Left lung (tissue), 10 donors: ENCODE results near the gene C16orf87. TPM values are rescaled to one million over a fixed set of nuclear protein-coding genes. Genes with fewer than 3 reads are reported as not detected.

Experiments
- ATAC-seq: fragments of 200-7000 bp; cut with Tn5 transposase; one replicate; pipeline ENCODE4 v1.9.1; 2020; ENCODE audit warnings: moderate library complexity
- DNase-seq, 4 donors: peaks; one replicate each; pipeline ENCODE4 v3.0.0-alpha.2; 2013 to 2020
- H3K27ac ChIP-seq, 2 donors: fragments of 200-600 bp; sonication (generic) in 1 of 2; one replicate each; pipeline versions ENCODE4 v1.5.0 to v1.8.0; 2020 to 2021
- H3K27me3 ChIP-seq, 2 donors: fragments of 200-600 bp; sonication (generic) in 1 of 2; one replicate each; pipeline versions ENCODE4 v1.5.0 to v1.8.0; 2020 to 2021
- H3K36me3 ChIP-seq, 2 donors: fragments of 200-600 bp; sonication (generic) in 1 of 2; one replicate each; pipeline versions ENCODE4 v1.5.0 to v1.8.0; 2020 to 2021
- H3K4me1 ChIP-seq, 2 donors: fragments of 200-600 bp; one replicate each; pipeline ENCODE4 v1.8.0; 2021
- H3K4me3 ChIP-seq, 2 donors: fragments of 200-600 bp; sonication (generic) in 1 of 2; one replicate each; pipeline versions ENCODE4 v1.5.0 to v1.8.0; 2020 to 2021; ENCODE audit warnings: mild to moderate bottlenecking in 1 of 2
- H3K9me3 ChIP-seq, 2 donors: fragments of 200-600 bp; sonication (generic) in 1 of 2; one replicate each; pipeline versions ENCODE4 v1.5.0 to v1.8.0; 2020 to 2021
- CTCF ChIP-seq, 2 donors: fragments of 200-600 bp; sonication (generic) in 1 of 2; IDR thresholded peaks; one replicate each; pipeline versions ENCODE4 v1.5.0 to v1.8.0; 2021; ENCODE audit warnings: antibody characterized with exemption in 2 of 2
- intact Hi-C, 2 donors: fragments of 100-400 bp; cut with DNase I; formaldehyde crosslinking; loops; one replicate each; pipeline versions ENCODE4 v1.11.2 to v1.14.2; 2022
- polyA plus RNA-seq, 6 donors: library from polyadenylated mRNA; unstranded; fragments of 120-200 nt; gene quantifications; one replicate each; pipeline ENCODE4 v1.2.1, GENCODE V29; 2013; ENCODE audit not compliant: insufficient read length in 6 of 6
- total RNA-seq, 2 donors: library from RNA; stranded (reverse); fragmentation: NEBNext Ultra II Directional; extraction: Animal tissue kit (Norgen Biotek cat#: 25700); gene quantifications; one replicate each; pipeline ENCODE4 v1.2.1, GENCODE V29; 2021
- donor health status: DM: no; HTN: yes; CAD: no.
- donor health status: DM: no; HTN: no; CAD: no.

Gene C16orf87
- total and polyA plus RNA-seq, 8 donors = 6.2 to 23.2 (median 21.4) TPM

- no peak for TF ChIP-seq CTCF (IDR thresholded peaks at IDR 0.05)
- Histone ChIP-seq H3K27me3 (no peaks in the 10 kb centered on the region), H3K9me3 (no peaks in the 10 kb centered on the region), H3K27ac (no peak overlapping the region), H3K4me3 (no peak overlapping the region), H3K36me3 (no peaks in the 10 kb centered on the region), H3K4me1 (peaks cover 0 to 24% of the 10 kb centered on the region in 2 donors)
- DNase-seq (no peak), ATAC-seq (no peak)
- intact Hi-C loops = no loop called here
Observed at GRCh38 chr16:46746821-46747776, 83.9 kb downstream of the C16orf87 start.

Other genes starting within 250 kb of the C16orf87 start
- gene SHCBP1, start 209.8 kb downstream of the C16orf87 start, total RNA-seq = 1 to 10 TPM; 5.6 to 8.6 TPM
- gene SHCBP1, start 209.8 kb downstream of the C16orf87 start, polyA plus RNA-seq = 10 to 100 TPM in 5 of 6 donors, 1 to 10 TPM in 1; 8.1 to 18.1 (median 11.7) TPM
- 100 to 1,000 TPM; 102 to 116 TPM for gene VPS35, start 142.0 kb downstream of the C16orf87 start, total RNA-seq
- gene VPS35, start 142.0 kb downstream of the C16orf87 start, polyA plus RNA-seq = 100 to 1,000 TPM; 115 to 161 (median 147) TPM
- 1 to 10 TPM; 7.4 to 7.7 TPM for gene ORC6, start 141.5 kb downstream of the C16orf87 start, total RNA-seq
- gene ORC6, start 141.5 kb downstream of the C16orf87 start, polyA plus RNA-seq = 10 to 100 TPM; 22.7 to 31.6 (median 27.6) TPM
- gene MYLK3, start 82.8 kb downstream of the C16orf87 start, total RNA-seq = 1 to 10 TPM in 1 of 2 donors, under 1 TPM in 1; 0.03 to 1.2 TPM
- gene MYLK3, start 82.8 kb downstream of the C16orf87 start, polyA plus RNA-seq = 1 to 10 TPM in 1 of 6 donors, under 1 TPM in 5; 0.48 to 1.1 (median 0.58) TPM
- 1 to 10 TPM; 9.1 to 10.0 TPM for gene GPT2, start 53.2 kb upstream of the C16orf87 start, total RNA-seq
- gene GPT2, start 53.2 kb upstream of the C16orf87 start, polyA plus RNA-seq = 10 to 100 TPM; 33.3 to 44.9 (median 38.7) TPM
- gene DNAJA2, start 142.5 kb upstream of the C16orf87 start, total RNA-seq = 10 to 100 TPM; 41.8 to 45.4 TPM
- 10 to 100 TPM; 64.0 to 71.4 (median 68.0) TPM for gene DNAJA2, start 142.5 kb upstream of the C16orf87 start, polyA plus RNA-seq